K562 (cell line): ENCODE measurements around the gene GRM5. TPM values are rescaled to one million over a fixed set of nuclear protein-coding genes. Genes with fewer than 3 reads are reported as not detected.

Source experiments
- ATAC-seq: fragments of 200-7000 bp; cut with Tn5 transposase; 3 replicates; pipeline ENCODE4 v1.9.1; 2020; ENCODE audit warnings: moderate library complexity
- BruUV-seq: library from RNA; stranded (reverse); fragments of 400-500 nt; replicated peaks from 2 replicates; lab custom pipeline; 2021; lab: Mats Ljungman, UMichigan
- CTCF ChIA-PET: fragments of 300-600 bp; formaldehyde crosslinking; extraction: SDS; loops from one replicate; lab custom pipeline; 2021; ENCODE audit warnings: low intra/inter-chr PET ratio; lab: Yijun Ruan, JAX
- POLR2A ChIA-PET: fragments of 300-600, 350-650 bp; sonication (Branson Sonifier 250); formaldehyde crosslinking; extraction: SDS; loops from one replicate; lab custom pipeline; 2021; ENCODE audit warnings: antibody characterized with exemption, inconsistent platforms; lab: Yijun Ruan, JAX
- DNase-seq, 4 experiments: peaks; one replicate each; pipeline versions ENCODE4 v3.0.0 to v3.0.0-alpha.2; 2011 to 2018; ENCODE audit warnings: low spot score in 3 of 4, mixed read lengths in 3 of 4; ENCODE audit errors: extremely low read depth in 1 of 4
- FAIRE-seq: peaks from 2 replicates; lab custom pipeline; 2011; peaks lifted over from hg19 to GRCh38; lab: Jason Lieb, UNC
- H2AFZ ChIP-seq: 2 replicates; pipeline ENCODE4 v1.6.0; 2011; ENCODE audit warnings: low read depth, low read length, control low read depth, inconsistent platforms
- H3K27ac ChIP-seq: fragments of 200-600 bp; 3 replicates; pipeline ENCODE4 v1.8.0; 2011; ENCODE audit warnings: low read depth, mild to moderate bottlenecking, control low read depth, inconsistent platforms, low read length, moderate library complexity, mixed read lengths; ENCODE audit errors: extremely low read depth
- H3K27me3 ChIP-seq, 2 experiments: fragments of 300-600 bp in 1 of 2; 2 replicates in 1 of 2; 3 replicates in 1 of 2; pipeline versions ENCODE4 v1.6.0 to v1.8.0; 2011; ENCODE audit warnings: inconsistent platforms in 2 of 2, low read length in 2 of 2, mild to moderate bottlenecking in 1 of 2, mixed read lengths in 1 of 2, moderate library complexity in 1 of 2; ENCODE audit not compliant: control insufficient read depth in 2 of 2, insufficient read depth in 2 of 2
- H3K36me3 ChIP-seq: fragments of 300-600 bp; 3 replicates; pipeline ENCODE4 v1.8.0; 2011; ENCODE audit warnings: mild to moderate bottlenecking, low read length, inconsistent platforms; ENCODE audit not compliant: control insufficient read depth, insufficient read depth
- H3K4me1 ChIP-seq, 2 experiments: fragments of 200-600 bp in 1 of 2; replicated peaks in 1 of 2; 2 replicates in 1 of 2; 3 replicates in 1 of 2; pipeline versions ENCODE4 v1.5.1 to v1.8.0; 2011; ENCODE audit warnings: inconsistent platforms in 2 of 2, low read length in 2 of 2, mild to moderate bottlenecking in 1 of 2, mixed read lengths in 1 of 2, moderate library complexity in 1 of 2; ENCODE audit not compliant: control insufficient read depth in 2 of 2, insufficient read depth in 2 of 2
- H3K4me2 ChIP-seq: 2 replicates; pipeline ENCODE4 v1.6.1; 2011; ENCODE audit warnings: low read length, control low read depth, inconsistent platforms, mixed read lengths; ENCODE audit not compliant: insufficient read depth
- H3K4me3 ChIP-seq: fragments of 200-600 bp; sonication (generic), shearing (Covaris generic); 2 replicates; pipeline ENCODE4 v1.5.1; 2016; ENCODE audit warnings: control low read depth, inconsistent platforms
- H3K79me2 ChIP-seq: fragments of 200-600 bp; 3 replicates; pipeline ENCODE4 v1.8.0; 2011; ENCODE audit warnings: low read length, inconsistent platforms; ENCODE audit not compliant: control insufficient read depth, insufficient read depth
- H3K9ac ChIP-seq, 2 experiments: 2 replicates each; pipeline versions ENCODE4 v1.6.0 to v1.6.1; 2011; ENCODE audit warnings: low read depth in 2 of 2, low read length in 2 of 2, control low read depth in 1 of 2, inconsistent platforms in 1 of 2, mild to moderate bottlenecking in 1 of 2, mixed read lengths in 1 of 2; ENCODE audit not compliant: insufficient read depth in 1 of 2
- H3K9me1 ChIP-seq: one replicate; pipeline ENCODE4 v1.6.0; 2011; ENCODE audit warnings: inconsistent platforms, mild to moderate bottlenecking, low read length, moderate library complexity; ENCODE audit not compliant: control insufficient read depth, insufficient read depth
- H3K9me3 ChIP-seq: replicated peaks from 2 replicates; pipeline ENCODE4 v1.5.1; 2011; ENCODE audit warnings: low read depth, low read length, inconsistent platforms; ENCODE audit not compliant: control insufficient read depth, insufficient read depth
- H4K20me1 ChIP-seq: replicated peaks from 2 replicates; pipeline ENCODE4 v1.6.1; 2011; ENCODE audit warnings: low read length, inconsistent platforms, mixed read lengths; ENCODE audit not compliant: control insufficient read depth, insufficient read depth
- ASH1L ChIP-seq: fragments of 450-650 bp; IDR thresholded peaks from 2 replicates; pipeline ENCODE4 v1.6.1; 2018; ENCODE audit warnings: borderline replicate concordance, mild to moderate bottlenecking, low read depth; ENCODE audit not compliant: partially characterized antibody
- CXXC5 ChIP-seq: fragments of 250-450 bp; sonication (Bioruptor Pico); IDR thresholded peaks from 2 replicates; pipeline ENCODE4 v1.8.0; 2022; ENCODE audit warnings: inconsistent platforms, mild to moderate bottlenecking, moderate library complexity
- DDX20 ChIP-seq: fragments of 450-650 bp; IDR thresholded peaks from 2 replicates; pipeline ENCODE4 v1.6.1; 2016; ENCODE audit warnings: missing genetic modification characterization, low read depth, mild to moderate bottlenecking, missing compliant biosample characterization, moderate library complexity
- HNRNPUL1 ChIP-seq: fragments of 200-400 bp; formaldehyde crosslinking; IDR thresholded peaks from 2 replicates; pipeline ENCODE4 v1.6.1; 2017; ENCODE audit warnings: low read length
- IFI16 ChIP-seq: fragments of 250-450 bp; sonication (Bioruptor Pico); IDR thresholded peaks from 2 replicates; pipeline ENCODE4 v2.1.2; 2022; ENCODE audit warnings: mild to moderate bottlenecking, inconsistent platforms
- KDM4B ChIP-seq, 2 experiments: fragments of 450-650 bp in 1 of 2; sonication (generic) in 1 of 2; IDR thresholded peaks; 2 replicates each; pipeline ENCODE4 v1.6.1; 2016 to 2017; ENCODE audit warnings: borderline replicate concordance in 2 of 2, antibody characterized with exemption in 1 of 2, low read depth in 1 of 2, mild to moderate bottlenecking in 1 of 2
- MBD1 ChIP-seq: fragments of 250-450 bp; sonication (Bioruptor Pico); IDR thresholded peaks from 2 replicates; pipeline ENCODE4 v1.8.0; 2022; ENCODE audit warnings: inconsistent platforms
- MTA1 ChIP-seq: fragments of 450-650 bp; IDR thresholded peaks from 2 replicates; pipeline ENCODE4 v1.6.1; 2017; ENCODE audit warnings: borderline replicate concordance
- NRF1 ChIP-seq, 2 experiments: fragments of 450-650 bp; IDR thresholded peaks in 1 of 2; conservative IDR thresholded peaks in 1 of 2; 2 replicates each; pipeline ENCODE4 v1.6.1; 2014; ENCODE audit warnings: mild to moderate bottlenecking in 2 of 2
- PHF20 ChIP-seq: fragments of 450-650 bp; IDR thresholded peaks from 2 replicates; pipeline ENCODE4 v1.6.1; 2018; ENCODE audit not compliant: partially characterized antibody
- RBM22 ChIP-seq: fragments of 200-400 bp; formaldehyde crosslinking; IDR thresholded peaks from 2 replicates; pipeline ENCODE4 v1.6.1; 2018; ENCODE audit warnings: low read length, low read depth; ENCODE audit not compliant: poor library complexity, severe bottlenecking
- TAF7 ChIP-seq: fragments of 450-650 bp; IDR thresholded peaks from 2 replicates; pipeline ENCODE4 v1.6.1; 2016; ENCODE audit warnings: missing genetic modification characterization, missing compliant biosample characterization
- ZNF133 ChIP-seq: fragments of 250-450 bp; sonication (Bioruptor Pico); IDR thresholded peaks from 2 replicates; pipeline ENCODE4 v1.4.0; 2020; ENCODE audit warnings: mild to moderate bottlenecking
- ZNF561 ChIP-seq: fragments of 450-650 bp; formaldehyde crosslinking; conservative IDR thresholded peaks from 2 replicates; pipeline ENCODE4 v1.4.0; 2020; ENCODE audit warnings: mild to moderate bottlenecking, moderate library complexity
- ZNF76 ChIP-seq: fragments of 250-450 bp; sonication (Bioruptor Pico); IDR thresholded peaks from 2 replicates; pipeline ENCODE4 v1.4.0; 2020; ENCODE audit warnings: mild to moderate bottlenecking, moderate library complexity, borderline replicate concordance
- WGBS: fragments of 100-300 bp; shearing (Covaris generic); methylation state at CpG from one replicate; pipeline ENCODE4 v1.1.6; 2016; ENCODE audit warnings: low coverage, mixed read lengths; ENCODE audit not compliant: insufficient coverage; ENCODE audit errors: missing lambda C conversion rate; 5-methylcytosine and 5-hydroxymethylcytosine counted together
- in situ Hi-C: fragments of 300-500 bp; cut with MboI; formaldehyde crosslinking; loops from 4 replicates; pipeline ENCODE4 v1.15.0; 2018; ENCODE audit warnings: inconsistent platforms, mixed read lengths
- intact Hi-C: fragments of 100-400 bp; cut with micrococcal nuclease; formaldehyde crosslinking; loops from 2 replicates; pipeline ENCODE4 v1.14.2; 2022
- polyA plus RNA-seq, 8 experiments: library from polyadenylated mRNA; depleted of rRNA in 4 of 8; stranded (reverse) in 5 of 8; unstranded in 3 of 8; fragments of >200 nt; fragmentation: Nextera tagmentation in 2 of 8; fragmentation: Illumina TruSeq in 1 of 8; extraction: Ambion mirVana in 2 of 8; extraction: Trizol in 1 of 8; gene quantifications; 2 replicates each; pipeline versions ENCODE4 v1.2.1 to v1.2.3, GENCODE V29; 2011 to 2014; ENCODE audit warnings: inconsistent platforms in 1 of 8, missing spikeins in 1 of 8
- total RNA-seq, 7 experiments: library from RNA; depleted of rRNA in 6 of 7; stranded (reverse); fragments of >200 nt in 6 of 7; fragmentation: Illumina TruSeq in 2 of 7; extraction: Trizol in 2 of 7; gene quantifications; 2 replicates each; pipeline versions ENCODE4 v1.2.1 to v1.2.3, GENCODE V29; 2011 to 2021; ENCODE audit warnings: low replicate concordance in 1 of 7

The GRM5 gene
- total and polyA plus RNA-seq, 9 of the 15 experiments (the other 6 are each of a cell fraction or from before 2014, with no cell fraction given): not detected

GRCh38 chr11:88666364-88666763, 399.4 kb downstream of the GRM5 start:
- WGBS: 0% methylated on average over 1 of the region's 1 CpG
- no peaks in the 10 kb centered on the region for H3K9me3 ChIP-seq
- no peaks in the 10 kb centered on the region for H3K79me2 ChIP-seq
- BruUV-seq: no TSS peak
- H3K4me1 ChIP-seq: no peaks in the 10 kb centered on the region
- no peak overlapping the region for H3K4me2 ChIP-seq
- in situ Hi-C loops: no loop called here
- no peak overlapping the region for H3K9ac ChIP-seq
- ATAC-seq (no peak), FAIRE-seq (no peak), DNase-seq (no peak)
- no peak for TF ChIP-seq ZNF133 (CRISPR knock-in tag)
- no peak for TF ChIP-seq NRF1 (conservative IDR thresholded peaks at IDR 0.05 in 1 of 2, IDR thresholded peaks at IDR 0.05 in 1 of 2)
- TF ChIP-seq KDM4B (IDR thresholded peaks at IDR 0.05; ENCODE audit: borderline replicate concordance in 2 of 2, low read depth in 1 of 2): no peak
- no peak for TF ChIP-seq PHF20
- TF ChIP-seq HNRNPUL1: no peak
- no peak for TF ChIP-seq TAF7
- intact Hi-C loops: no loop called here
- H3K4me3 ChIP-seq: no peak overlapping the region
- H2AFZ ChIP-seq: no peak overlapping the region
- ChIA-PET POLR2A (no interaction called here), CTCF (no interaction called here)
- no peaks in the 10 kb centered on the region for H3K36me3 ChIP-seq
- H3K27ac ChIP-seq: no peak overlapping the region
- H4K20me1 ChIP-seq: no peaks in the 10 kb centered on the region
- H3K9me1 ChIP-seq: no peaks in the 10 kb centered on the region
- no peaks in the 10 kb centered on the region for H3K27me3 ChIP-seq

DNA sequence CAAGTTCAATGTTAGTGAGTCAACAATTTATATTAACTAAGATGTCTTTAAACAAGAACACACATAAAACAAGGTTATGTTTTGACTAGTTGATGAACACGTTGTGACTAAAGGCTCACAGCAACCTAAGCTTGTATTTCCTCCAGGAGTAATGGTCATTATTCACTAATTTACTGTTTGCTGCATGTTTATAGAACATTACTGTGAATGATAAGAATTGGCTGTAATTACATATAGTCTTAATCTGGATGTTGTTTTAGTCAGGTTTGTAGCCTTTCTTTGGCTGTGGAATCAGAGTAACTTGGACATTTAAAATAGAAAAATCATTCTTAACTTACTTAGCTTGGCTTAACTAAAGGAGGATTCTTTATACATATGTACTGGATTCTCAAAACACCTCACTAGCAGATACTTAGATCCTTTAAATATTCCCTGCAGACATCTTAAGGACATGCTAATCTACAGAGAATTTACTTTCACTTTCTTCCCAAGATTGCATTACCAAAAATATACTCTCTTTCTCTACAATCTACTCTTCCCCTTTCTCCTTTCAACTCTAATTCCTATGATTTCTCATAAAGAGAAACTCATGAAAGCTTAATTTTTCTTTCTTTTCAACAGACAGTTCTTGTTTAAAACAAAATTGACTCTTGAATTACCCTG, 408.6 kb downstream of the GRM5 start:
- H4K20me1 ChIP-seq: no peaks in the 10 kb centered on the region
- CTCF ChIA-PET: no interaction called here
- no peaks in the 10 kb centered on the region for H3K27me3 ChIP-seq
- H3K4me2 ChIP-seq: no peak overlapping the region
- in situ Hi-C loops (no loop called here), intact Hi-C loops (no loop called here)
- BruUV-seq: no TSS peak
- H3K4me3 ChIP-seq: no peak overlapping the region
- no peak overlapping the region for H2AFZ ChIP-seq
- DNase-seq (no peak), FAIRE-seq (no peak), ATAC-seq (no peak)
- H3K27ac ChIP-seq: no peak overlapping the region
- H3K79me2 ChIP-seq: no peaks in the 10 kb centered on the region
- H3K4me1 ChIP-seq: no peaks in the 10 kb centered on the region
- H3K36me3 ChIP-seq: no peaks in the 10 kb centered on the region
- POLR2A ChIA-PET: no interaction called here
- H3K9me3 ChIP-seq: no peaks in the 10 kb centered on the region
- no peaks in the 10 kb centered on the region for H3K9me1 ChIP-seq
- no peak overlapping the region for H3K9ac ChIP-seq
- 0% methylated on average over 1 of the region's 1 CpG for WGBS
- TF ChIP-seq MTA1 (no peak), ASH1L (no peak), ZNF76 (CRISPR knock-in tag) (no peak), CXXC5 (no peak), MBD1 (no peak), IFI16 (no peak), ZNF561 (CRISPR knock-in tag) (no peak), RBM22 (no peak), DDX20 (tag) (no peak)
